GM19467 (cell line): Measurements from ENCODE around the gene DDC.
"Not testable (repeated sequence)": the region's sequence is repeated elsewhere in the genome, so short reads cannot be mapped to it uniquely, and the experiment has no call there.

ENCODE experiments used
- ATAC-seq: cut with Tn5 transposase; IDR thresholded peaks from one replicate; pipeline ENCODE4 v1.9.1; 2021; ENCODE audit warnings: mild to moderate bottlenecking, moderate library complexity; ENCODE audit not compliant: unreplicated experiment

Gene DDC

GRCh38 chr7:50590535-50590934 lies 25.3 kb upstream of the DDC start:
- no peak for ATAC-seq

- ATAC-seq, result no peak
Observed at GRCh38 chr7:50589364-50589763, 24.2 kb upstream of the DDC start.

GRCh38 chr7:50588937-50589336 lies 23.7 kb upstream of the DDC start:
- ATAC-seq, result no peak

GRCh38 chr7:50587737-50588136 lies 22.5 kb upstream of the DDC start:
- no peak for ATAC-seq

- ATAC-seq, result no peak
Observed at GRCh38 chr7:50584793-50585408, 19.7 kb upstream of the DDC start.

GRCh38 chr7:50584386-50584785 lies 19.2 kb upstream of the DDC start:
- no peak for ATAC-seq

GRCh38 chr7:50583295-50583694 lies 18.1 kb upstream of the DDC start:
- not testable (repeated sequence) for ATAC-seq

- not testable (repeated sequence) for ATAC-seq
Observed at GRCh38 chr7:50582271-50582670, 17.1 kb upstream of the DDC start.

GRCh38 chr7:50580666-50581065 lies 15.5 kb upstream of the DDC start:
- not testable (repeated sequence) for ATAC-seq

- ATAC-seq, result no peak
Observed at GRCh38 chr7:50580057-50580456, 14.9 kb upstream of the DDC start.

- not testable (repeated sequence) for ATAC-seq
Observed at GRCh38 chr7:50578105-50578504, 12.9 kb upstream of the DDC start.

- no peak for ATAC-seq
Observed at GRCh38 chr7:50577569-50577968, 12.4 kb upstream of the DDC start.

GRCh38 chr7:50576388-50576787 lies 11.2 kb upstream of the DDC start:
- ATAC-seq, result not testable (repeated sequence)

- ATAC-seq, result no peak
Observed at GRCh38 chr7:50567715-50568261, 2.6 kb upstream of the DDC start.

- no peak for ATAC-seq
Observed at GRCh38 chr7:50565977-50566376, 772 bp upstream of the DDC start.

- no peak for ATAC-seq
Observed at GRCh38 chr7:50565559-50565916, 333 bp upstream of the DDC start.

GRCh38 chr7:50564171-50564570 lies 1.0 kb downstream of the DDC start:
- ATAC-seq, result no peak

GRCh38 chr7:50562136-50562535 lies 3.1 kb downstream of the DDC start:
- ATAC-seq, result no peak

- no peak for ATAC-seq
Observed at GRCh38 chr7:50560865-50561351, 4.3 kb downstream of the DDC start.

GRCh38 chr7:50559881-50560280 lies 5.3 kb downstream of the DDC start:
- no peak for ATAC-seq

GRCh38 chr7:50558294-50559053 lies 6.7 kb downstream of the DDC start:
- ATAC-seq, result no peak

GRCh38 chr7:50557099-50557498 lies 8.1 kb downstream of the DDC start:
- no peak for ATAC-seq
